AG04450 (cell line): ENCODE data around the gene NUB1. TPM values are rescaled to one million over a fixed set of nuclear protein-coding genes. Genes with fewer than 3 reads are reported as not detected.

Source experiments
- CTCF ChIA-PET: fragments of 300-600, 350-600 bp; formaldehyde crosslinking; extraction: SDS; loops from one replicate; lab custom pipeline; 2022; ENCODE audit warnings: antibody characterized with exemption, inconsistent platforms; lab: Charles Lee
- POLR2A ChIA-PET: fragments of 350-600 bp; formaldehyde crosslinking; extraction: SDS; loops from one replicate; lab custom pipeline; 2021; ENCODE audit warnings: antibody characterized with exemption, inconsistent platforms; lab: Yijun Ruan, JAX
- DNase-seq: peaks from one replicate; pipeline ENCODE4 v3.0.0-alpha.2; 2011; ENCODE audit warnings: low read depth, low spot score
- H3K27ac ChIP-seq: one replicate; pipeline ENCODE4 v1.5.1; 2012; ENCODE audit warnings: low read depth, low read length, control low read depth
- H3K27me3 ChIP-seq: one replicate; pipeline ENCODE4 v1.6.0; 2012; ENCODE audit warnings: low read length; ENCODE audit not compliant: control insufficient read depth, insufficient read depth
- H3K4me3 ChIP-seq: 2 replicates; pipeline ENCODE4 v1.5.1; 2011; ENCODE audit warnings: mild to moderate bottlenecking, low read depth, low read length, control low read depth
- H3K9me3 ChIP-seq: 2 replicates; pipeline ENCODE4 v1.5.1; 2012; ENCODE audit warnings: low read length; ENCODE audit not compliant: control insufficient read depth, insufficient read depth
- polyA plus RNA-seq: library from polyadenylated mRNA; depleted of rRNA; stranded (reverse); fragments of >200 nt; gene quantifications from 2 replicates; pipeline ENCODE4 v1.2.3, GENCODE V29; 2011
- TF ChIP-seq, protein P1 (sequence below): IDR thresholded peaks from 2 replicates; pipeline ENCODE4 v1.5.1; 2011; ENCODE audit warnings: low read depth, low read length, control low read depth, inconsistent platforms

The NUB1 gene
- polyA plus RNA-seq, 1 experiment = 64.1 TPM

DNA sequence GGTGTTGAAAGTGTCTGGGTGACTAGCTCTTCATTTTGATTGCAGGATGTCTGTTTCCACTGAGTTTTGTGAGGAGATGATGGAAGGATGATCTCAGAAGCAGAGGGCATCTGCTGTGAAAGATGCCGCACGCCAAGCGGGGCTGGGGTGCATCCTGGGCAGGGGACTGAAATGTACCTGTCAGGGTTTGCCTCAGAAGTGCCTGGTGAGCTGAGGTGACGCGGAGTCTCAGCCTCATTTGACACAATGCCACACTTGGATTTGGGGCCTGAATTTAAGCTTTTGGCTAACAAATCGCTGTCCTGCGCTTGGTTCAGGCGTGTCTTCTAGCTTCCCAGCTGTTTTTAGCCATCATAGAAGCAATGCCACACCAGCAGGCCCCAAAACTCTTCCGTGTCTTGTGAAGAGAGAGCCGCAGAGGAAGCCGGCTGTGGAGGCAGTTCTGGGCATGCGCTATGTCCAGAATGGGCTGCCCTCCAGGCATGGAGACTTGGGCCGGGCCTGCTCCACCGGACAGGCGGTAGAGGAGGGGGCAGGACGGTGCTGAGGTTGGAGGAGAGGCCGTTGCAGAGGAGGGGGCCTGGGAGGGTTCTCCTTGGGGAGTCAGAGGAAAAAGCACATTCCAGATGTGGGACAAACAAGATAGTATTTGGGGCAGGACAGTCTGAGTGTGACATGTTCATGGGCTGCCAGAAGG is 37.0 kb downstream of the NUB1 start:
- CTCF ChIA-PET = interaction anchor here (1.2 kb wide), 1 partner anchor 70 kb away, joined by 3 read pairs; no protein-coding TSS in a partner anchor

DNA sequence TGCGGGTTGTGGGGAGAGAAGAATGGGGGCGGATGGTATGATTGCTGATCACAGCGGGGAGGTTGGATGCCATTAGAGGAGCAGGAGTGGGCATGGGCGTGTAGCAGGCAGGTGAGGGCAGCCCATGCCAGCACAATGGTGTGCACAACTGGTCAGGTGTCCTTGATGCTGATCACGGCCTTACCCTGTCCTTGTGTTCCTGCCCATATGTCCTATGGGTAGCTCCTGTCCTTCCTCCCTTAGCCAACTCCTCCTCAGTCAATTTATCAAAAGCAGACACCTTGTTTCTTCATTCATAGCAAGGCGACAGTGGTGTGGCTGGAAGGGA is 37.5 kb downstream of the NUB1 start:
- ChIA-PET POLR2A (no interaction called here), CTCF (interaction anchor here (1.2 kb wide), 1 partner anchor 69 kb away, joined by 3 read pairs; no protein-coding TSS in a partner anchor)
- TF ChIP-seq, protein P1, sequence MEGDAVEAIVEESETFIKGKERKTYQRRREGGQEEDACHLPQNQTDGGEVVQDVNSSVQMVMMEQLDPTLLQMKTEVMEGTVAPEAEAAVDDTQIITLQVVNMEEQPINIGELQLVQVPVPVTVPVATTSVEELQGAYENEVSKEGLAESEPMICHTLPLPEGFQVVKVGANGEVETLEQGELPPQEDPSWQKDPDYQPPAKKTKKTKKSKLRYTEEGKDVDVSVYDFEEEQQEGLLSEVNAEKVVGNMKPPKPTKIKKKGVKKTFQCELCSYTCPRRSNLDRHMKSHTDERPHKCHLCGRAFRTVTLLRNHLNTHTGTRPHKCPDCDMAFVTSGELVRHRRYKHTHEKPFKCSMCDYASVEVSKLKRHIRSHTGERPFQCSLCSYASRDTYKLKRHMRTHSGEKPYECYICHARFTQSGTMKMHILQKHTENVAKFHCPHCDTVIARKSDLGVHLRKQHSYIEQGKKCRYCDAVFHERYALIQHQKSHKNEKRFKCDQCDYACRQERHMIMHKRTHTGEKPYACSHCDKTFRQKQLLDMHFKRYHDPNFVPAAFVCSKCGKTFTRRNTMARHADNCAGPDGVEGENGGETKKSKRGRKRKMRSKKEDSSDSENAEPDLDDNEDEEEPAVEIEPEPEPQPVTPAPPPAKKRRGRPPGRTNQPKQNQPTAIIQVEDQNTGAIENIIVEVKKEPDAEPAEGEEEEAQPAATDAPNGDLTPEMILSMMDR = no peak
- peaks cover 30% of the 10 kb centered on the region for H3K27me3 ChIP-seq
- no peaks in the 10 kb centered on the region; the same call in 1 of the 2 replicates for H3K9me3 ChIP-seq
- no peak for DNase-seq
- H3K27ac ChIP-seq = no peak overlapping the region
- no peak overlapping the region for H3K4me3 ChIP-seq

More for the DNA sequence above, 37.0 kb downstream of the NUB1 start:
- Histone ChIP-seq H3K9me3 (no peaks in the 10 kb centered on the region; the same call in 1 of the 2 replicates), H3K4me3 (no peak overlapping the region), H3K27me3 (peaks cover 26% of the 10 kb centered on the region), H3K27ac (no peak overlapping the region)
- POLR2A ChIA-PET = no interaction called here
- no peak for DNase-seq
- TF ChIP-seq, protein P1 = no peak

DNA sequence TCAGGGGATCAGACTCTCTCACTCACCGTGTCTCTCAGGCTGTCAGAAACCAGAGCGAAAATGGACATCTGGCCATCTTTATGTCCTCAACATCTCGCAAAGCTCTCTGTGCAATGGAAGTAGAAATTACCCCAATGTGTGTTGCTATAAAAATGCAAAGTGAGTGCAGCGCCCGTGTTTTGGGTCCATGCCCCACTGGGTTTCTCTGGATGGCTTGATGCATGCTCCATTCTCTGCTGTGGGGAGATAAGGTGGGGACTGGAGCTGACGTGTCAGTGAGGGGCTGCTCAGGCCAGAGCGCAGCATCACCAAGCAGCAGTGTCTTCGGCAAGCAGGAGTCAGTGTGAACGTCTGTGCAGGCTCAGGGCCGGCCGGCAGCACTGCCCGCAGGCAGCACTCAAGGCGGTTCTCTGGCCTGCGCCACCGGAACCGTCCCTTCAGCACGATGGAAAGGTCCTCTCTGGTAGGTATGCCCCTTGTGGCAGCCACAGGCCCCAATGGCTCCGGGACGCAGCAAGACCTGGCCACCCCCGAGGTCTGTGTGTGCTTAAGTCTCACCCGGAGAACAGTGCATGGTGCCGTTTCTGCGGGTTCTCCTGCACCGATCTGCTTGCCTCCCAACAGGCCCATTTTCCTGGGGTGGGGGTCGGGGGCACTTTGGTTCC is 38.1 kb downstream of the NUB1 start:
- no peak overlapping the region for H3K27ac ChIP-seq
- no peak overlapping the region for H3K4me3 ChIP-seq
- CTCF ChIA-PET = no interaction called here
- peaks cover 35% of the 10 kb centered on the region for H3K27me3 ChIP-seq
- no peak for DNase-seq
- H3K9me3 ChIP-seq = no peaks in the 10 kb centered on the region; the same call in 1 of the 2 replicates
- POLR2A ChIA-PET = no interaction called here
- TF ChIP-seq, protein P1 = no peak

DNA sequence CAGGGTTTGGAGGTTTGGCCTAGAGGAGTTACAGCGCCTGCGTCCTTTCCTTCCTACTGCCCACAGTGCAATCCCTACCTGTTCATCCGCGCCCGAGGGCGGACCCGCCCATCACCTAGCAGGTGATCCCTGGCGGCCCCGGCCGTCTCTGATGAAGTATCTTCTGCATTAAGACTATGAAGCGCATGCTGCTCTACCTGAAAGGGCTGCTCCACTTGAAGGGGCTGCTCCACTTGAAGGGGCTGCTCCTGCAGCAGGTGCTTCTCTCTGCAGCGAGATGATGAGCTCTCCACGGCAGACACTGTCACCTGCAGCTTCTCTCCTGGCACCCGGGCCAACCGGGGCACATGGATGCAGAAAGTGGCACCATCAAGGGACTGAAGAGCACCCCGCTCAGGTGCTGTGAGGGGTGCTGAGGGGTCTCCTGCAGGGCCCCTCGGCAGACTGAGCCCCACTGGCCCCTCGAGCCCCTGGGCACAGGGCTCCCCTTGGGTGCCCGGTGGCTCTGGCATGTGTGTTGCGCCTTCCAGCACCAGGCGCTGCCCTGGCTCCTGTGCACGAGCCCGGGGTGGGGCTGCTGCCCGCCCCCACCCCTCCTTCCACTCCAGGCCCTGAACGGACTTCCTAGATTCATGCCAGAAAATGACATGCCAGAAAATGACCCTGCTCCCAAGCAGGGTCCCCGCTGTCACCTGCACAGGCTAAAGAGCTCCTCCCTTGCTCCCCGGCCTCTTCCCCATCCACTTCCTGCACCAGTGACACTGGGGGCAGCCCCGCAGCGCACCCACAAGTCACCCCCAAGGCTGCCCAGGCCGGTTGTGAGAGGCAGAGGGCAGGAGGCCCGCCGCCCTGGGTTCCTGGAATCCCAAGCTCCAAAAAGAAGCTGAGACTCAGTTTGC is 38.8 kb downstream of the NUB1 start:
- ChIA-PET POLR2A (no interaction called here), CTCF (no interaction called here)
- TF ChIP-seq, protein P1 = no peak
- no peak overlapping the region for H3K4me3 ChIP-seq
- H3K27ac ChIP-seq = no peak overlapping the region
- DNase-seq = no peak
- H3K27me3 ChIP-seq = peaks cover 43% of the 10 kb centered on the region
- H3K9me3 ChIP-seq = no peaks in the 10 kb centered on the region; the same call in 1 of the 2 replicates
